MM.1S (cell line): ENCODE results near the gene RBPMS2.

Experiments used
- CTCF ChIP-seq: fragments of 300-600 bp; sonication (generic); IDR thresholded peaks from 2 replicates; pipeline ENCODE4 v1.5.1; 2016; ENCODE audit warnings: antibody characterized with exemption, low read length, mixed read lengths
- EZH2 ChIP-seq: fragments of 300-600 bp; sonication (generic); optimal IDR thresholded peaks from 2 replicates; pipeline ENCODE3; 2017; ENCODE audit warnings: low read depth, mild to moderate bottlenecking, antibody characterized with exemption, low read length, mixed read lengths
- EZH2phosphoT487 ChIP-seq: fragments of 300-600 bp; sonication (generic); IDR thresholded peaks from 2 replicates; pipeline ENCODE4 v1.6.1; 2018; ENCODE audit warnings: antibody characterized with exemption, low read length

- TF ChIP-seq CTCF: no peak
- TF ChIP-seq EZH2: no peak
- no peak for TF ChIP-seq EZH2phosphoT487
These were observed 85.4 kb downstream of the RBPMS2 start for GRCh38 chr15:64690008-64690407.
